ENCODE data around the gene KXD1.

KXD1 gene

GRCh38 chr19:18607226-18608101 lies 49.8 kb downstream of the KXD1 start:
- Mint-ChIP-seq H3K27ac (no peak overlapping the region), H3K4me3 (peak overlapping the region; percentile 30), H3K27me3 (ENCODE audit: low read depth, poor library complexity) (peaks cover 84% of the 10 kb centered on the region), H3K4me1 (peaks cover 51% of the 10 kb centered on the region), H3K36me3 (ENCODE audit: low read depth) (no peaks in the 10 kb centered on the region), H3K9me3 (no peaks in the 10 kb centered on the region)
- peak; percentile 38 for DNase-seq
- TF ChIP-seq CTCF (IDR thresholded peaks at IDR 0.05), result no peak

- no peak overlapping the region for H3K27ac Mint-ChIP-seq
- peaks cover 84% of the 10 kb centered on the region for H3K27me3 Mint-ChIP-seq (ENCODE audit: low read depth, poor library complexity)
- no peaks in the 10 kb centered on the region for H3K36me3 Mint-ChIP-seq (ENCODE audit: low read depth)
- H3K9me3 Mint-ChIP-seq, result no peaks in the 10 kb centered on the region
- H3K4me3 Mint-ChIP-seq, result peak overlapping the region; percentile 33
- peaks cover 51% of the 10 kb centered on the region for H3K4me1 Mint-ChIP-seq
- TF ChIP-seq CTCF (IDR thresholded peaks at IDR 0.05), result no peak
- DNase-seq, result no peak
These were observed 50.6 kb downstream of the KXD1 start for GRCh38 chr19:18608102-18608804.

GRCh38 chr19:18608805-18609716 lies 51.4 kb downstream of the KXD1 start:
- Mint-ChIP-seq H3K36me3 (ENCODE audit: low read depth) (no peaks in the 10 kb centered on the region), H3K4me3 (peak overlapping the region; percentile 33), H3K9me3 (no peaks in the 10 kb centered on the region), H3K27ac (no peak overlapping the region), H3K27me3 (ENCODE audit: low read depth, poor library complexity) (peaks cover 88% of the 10 kb centered on the region), H3K4me1 (peaks cover 56% of the 10 kb centered on the region)
- DNase-seq, result no peak
- TF ChIP-seq CTCF (IDR thresholded peaks at IDR 0.05), result no peak

GRCh38 chr19:18609717-18610051 lies 52.0 kb downstream of the KXD1 start:
- H3K4me3 Mint-ChIP-seq, result no peak overlapping the region
- no peak overlapping the region for H3K27ac Mint-ChIP-seq
- H3K36me3 Mint-ChIP-seq (ENCODE audit: low read depth), result no peaks in the 10 kb centered on the region
- peaks cover 88% of the 10 kb centered on the region for H3K27me3 Mint-ChIP-seq (ENCODE audit: low read depth, poor library complexity)
- H3K4me1 Mint-ChIP-seq, result peaks cover 56% of the 10 kb centered on the region
- DNase-seq, result no peak
- H3K9me3 Mint-ChIP-seq, result no peaks in the 10 kb centered on the region
- no peak for TF ChIP-seq CTCF (IDR thresholded peaks at IDR 0.05)

- no peak overlapping the region for H3K27ac Mint-ChIP-seq
- no peak for TF ChIP-seq CTCF (IDR thresholded peaks at IDR 0.05)
- no peaks in the 10 kb centered on the region for H3K36me3 Mint-ChIP-seq (ENCODE audit: low read depth)
- H3K4me1 Mint-ChIP-seq, result peaks cover 51% of the 10 kb centered on the region
- H3K4me3 Mint-ChIP-seq, result no peak overlapping the region
- peaks cover 88% of the 10 kb centered on the region for H3K27me3 Mint-ChIP-seq (ENCODE audit: low read depth, poor library complexity)
- DNase-seq, result no peak
- no peaks in the 10 kb centered on the region for H3K9me3 Mint-ChIP-seq
These were observed 52.5 kb downstream of the KXD1 start for GRCh38 chr19:18610245-18610555.
